RWPE2 (cell line): ENCODE data around the gene CTBP1.
"Not testable (repeated sequence)": the region's sequence is repeated elsewhere in the genome, so short reads cannot be mapped to it uniquely, and the experiment has no call there.

Experiments used
- ATAC-seq: fragments of 200-7000 bp; cut with Tn5 transposase; 3 replicates; pipeline ENCODE4 v1.9.1; 2021; ENCODE audit warnings: low read depth
- DNase-seq: peaks from one replicate; pipeline ENCODE4 v3.0.0-alpha.2; 2020; ENCODE audit warnings: low spot score
- H3K27ac ChIP-seq: fragments of 450-650 bp; 2 replicates; pipeline ENCODE4 v1.5.1; 2017; ENCODE audit warnings: mild to moderate bottlenecking; ENCODE audit not compliant: poor library complexity, severe bottlenecking
- H3K27me3 ChIP-seq: fragments of 250-450 bp; sonication (Bioruptor Pico); 2 replicates; pipeline ENCODE4 v1.5.1; 2021; ENCODE audit warnings: mild to moderate bottlenecking, moderate library complexity; ENCODE audit not compliant: insufficient read depth, poor library complexity, severe bottlenecking
- H3K36me3 ChIP-seq: fragments of 250-450 bp; sonication (Bioruptor Pico); 2 replicates; pipeline ENCODE4 v1.5.1; 2020; ENCODE audit warnings: low read depth, mild to moderate bottlenecking, moderate library complexity
- H3K4me1 ChIP-seq: fragments of 250-450 bp; sonication (Bioruptor Pico); 2 replicates; pipeline ENCODE4 v1.5.1; 2021; ENCODE audit warnings: mild to moderate bottlenecking, moderate library complexity; ENCODE audit not compliant: insufficient read depth, poor library complexity, severe bottlenecking
- H3K4me3 ChIP-seq: fragments of 250-450 bp; sonication (Bioruptor Pico); 2 replicates; pipeline ENCODE4 v1.5.1; 2021; ENCODE audit warnings: mild to moderate bottlenecking, moderate library complexity; ENCODE audit not compliant: severe bottlenecking
- H3K9me3 ChIP-seq: fragments of 250-450 bp; sonication (Bioruptor Pico); 2 replicates; pipeline ENCODE4 v1.5.1; 2021; ENCODE audit warnings: mild to moderate bottlenecking, moderate library complexity; ENCODE audit not compliant: severe bottlenecking
- CTCF ChIP-seq: fragments of 450-650 bp; IDR thresholded peaks from one replicate; pipeline ENCODE4 v1.5.1; 2017; ENCODE audit warnings: mild to moderate bottlenecking, moderate library complexity; ENCODE audit not compliant: poor library complexity, severe bottlenecking

The CTBP1 gene

GRCh38 chr4:1239950-1240307, 9.0 kb downstream of the CTBP1 start:
- Histone ChIP-seq H3K27me3 (no peaks in the 10 kb centered on the region), H3K9me3 (no peaks in the 10 kb centered on the region), H3K4me1 (no peaks in the 10 kb centered on the region), H3K27ac (no peak overlapping the region), H3K36me3 (peaks cover 58% of the 10 kb centered on the region), H3K4me3 (no peak overlapping the region)
- ATAC-seq (no peak), DNase-seq (no peak)
- TF ChIP-seq CTCF = no peak

- DNase-seq (peak; percentile 57), ATAC-seq (no peak)
- no peaks in the 10 kb centered on the region for H3K27me3 ChIP-seq
- no peak overlapping the region for H3K4me3 ChIP-seq
- no peak for TF ChIP-seq CTCF
- no peaks in the 10 kb centered on the region for H3K4me1 ChIP-seq
- H3K9me3 ChIP-seq = no peaks in the 10 kb centered on the region
- H3K36me3 ChIP-seq = peaks cover 64% of the 10 kb centered on the region
- H3K27ac ChIP-seq = no peak overlapping the region
Measured at GRCh38 chr4:1239141-1239949, 9.6 kb downstream of the CTBP1 start.

- Histone ChIP-seq H3K4me1 (no peaks in the 10 kb centered on the region), H3K27me3 (no peaks in the 10 kb centered on the region), H3K27ac (no peak overlapping the region), H3K4me3 (no peak overlapping the region), H3K36me3 (peaks cover 65% of the 10 kb centered on the region), H3K9me3 (no peaks in the 10 kb centered on the region)
- no peak for ATAC-seq
- DNase-seq = peak; percentile 50
- TF ChIP-seq CTCF = no peak
Measured at GRCh38 chr4:1238676-1239000, 10.3 kb downstream of the CTBP1 start.

GRCh38 chr4:1237981-1238675, 10.8 kb downstream of the CTBP1 start:
- Histone ChIP-seq H3K4me1 (no peaks in the 10 kb centered on the region), H3K27me3 (no peaks in the 10 kb centered on the region), H3K9me3 (no peaks in the 10 kb centered on the region), H3K27ac (no peak overlapping the region), H3K36me3 (peaks cover 66% of the 10 kb centered on the region), H3K4me3 (no peak overlapping the region)
- ATAC-seq (no peak), DNase-seq (peak; percentile 59)
- TF ChIP-seq CTCF = no peak

- ATAC-seq, H3K9me3 ChIP-seq, H3K4me3 ChIP-seq, H3K27me3 ChIP-seq, H3K27ac ChIP-seq, DNase-seq, H3K4me1 ChIP-seq: not testable (repeated sequence)
- H3K36me3 ChIP-seq = peaks cover 74% of the 10 kb centered on the region
Measured at GRCh38 chr4:1237261-1237660, 11.7 kb downstream of the CTBP1 start.

GRCh38 chr4:1236836-1237235, 12.1 kb downstream of the CTBP1 start:
- not testable (repeated sequence) for H3K27me3 ChIP-seq, H3K27ac ChIP-seq, H3K9me3 ChIP-seq, ATAC-seq, H3K4me1 ChIP-seq, H3K4me3 ChIP-seq
- DNase-seq = peak; percentile 11
- H3K36me3 ChIP-seq = peaks cover 74% of the 10 kb centered on the region
